ENCODE measurements around the gene NARS2. TPM values are rescaled to one million over a fixed set of nuclear protein-coding genes. Genes with fewer than 3 reads are reported as not detected.
A peak's percentile ranks its signal among the peaks of the same experiment; 100 is the strongest.

The NARS2 gene
- total RNA-seq, result 10 to 100 TPM in 5 of 6 donors, 1 to 10 TPM in 1; 7.7 to 45.1 (median 15.5) TPM

DNA sequence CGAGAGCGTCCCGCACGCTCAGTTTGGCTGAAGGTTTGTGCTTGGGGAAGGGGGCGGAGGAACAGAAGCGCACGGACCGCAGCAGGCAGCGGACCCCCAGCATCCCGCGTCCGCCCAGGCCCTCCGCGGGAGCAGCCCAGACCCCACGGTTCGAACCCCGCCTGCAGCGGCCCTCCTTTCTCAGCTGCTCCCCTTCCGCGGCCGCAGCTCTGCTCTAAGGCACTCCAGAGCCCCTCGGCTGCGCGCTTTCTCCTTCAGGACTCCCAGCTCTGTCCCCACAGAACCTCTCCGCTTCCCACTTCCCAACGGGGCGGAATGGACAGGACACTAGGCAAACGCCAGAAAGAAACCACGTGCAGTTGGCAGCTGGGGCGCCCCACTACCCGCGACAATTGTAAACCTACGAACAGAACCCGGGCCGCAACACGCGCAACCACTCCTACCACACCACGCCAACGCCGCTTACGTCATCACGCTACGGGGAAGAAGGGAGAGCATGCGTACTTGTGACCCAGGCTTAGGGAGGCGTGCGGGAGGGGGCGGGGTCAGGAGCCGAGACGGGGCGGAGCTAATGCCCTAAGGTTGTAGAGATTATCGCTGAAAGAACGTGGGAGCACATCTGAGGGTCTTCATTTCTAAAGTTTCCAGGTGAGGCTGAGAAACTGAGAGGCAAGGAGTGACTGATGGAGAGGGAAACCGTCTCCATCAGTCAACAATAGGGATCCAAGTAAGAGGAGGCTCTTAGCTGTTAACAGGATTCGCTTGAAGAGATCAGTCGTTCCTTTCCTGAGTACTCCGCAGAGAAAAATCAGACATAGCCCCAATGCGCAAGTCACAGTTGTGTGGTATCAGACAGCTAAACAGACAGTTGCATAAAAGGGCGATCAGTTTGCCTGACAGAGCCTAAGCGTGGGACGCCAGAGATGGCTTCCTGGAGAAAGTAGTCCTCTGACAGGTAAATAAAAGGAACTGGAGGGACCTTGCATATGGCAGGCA is at the start of gene NARS2:
Gene NARS2, minus strand, starts transcription at position 479 of the 996 bp plus-strand sequence. Its CDS starts 376 bp downstream, at position 103.
- ATAC-seq (ENCODE audit: low FRiP score in 2 of 2) (peak; percentile 100), DNase-seq (peak; percentile 98 to 99)
- Histone ChIP-seq H3K36me3 (peaks cover 0 to 8% (median under 1%) of the 10 kb centered on the region in 4 donors), H3K9me3 (no peaks in the 10 kb centered on the region), H3K4me1 (peaks cover 5 to 24% (median 16%) of the 10 kb centered on the region in 4 donors), H3K4me3 (peak within 1 kb of the TSS; percentile 75 to 94 (median 90)), H3K27ac (peak within 1 kb of the TSS; percentile 73 to 90 (median 83)), H3K27me3 (no peaks in the 10 kb centered on the region)
- TF ChIP-seq POLR2AphosphoS5 (IDR thresholded peaks at IDR 0.05) (peak; percentile 67 to 94), CTCF (IDR thresholded peaks at IDR 0.05) (no peak), EP300 (IDR thresholded peaks at IDR 0.05) (no peak), POLR2A (IDR thresholded peaks at IDR 0.05) (peak in 2 of 4 donors; percentile 31 to 82)
- 0 to 1% methylated on average over 12 to 53 of the region's 60 CpGs for WGBS, 2 donors

- 78 to 80% methylated on average over 5 of the region's 5 CpGs for WGBS, 2 donors
- no peak overlapping the region for H3K27ac ChIP-seq
Measured at GRCh38 chr11:78622666-78623065, 48.0 kb upstream of the NARS2 start.

GRCh38 chr11:78620159-78620558 is 45.5 kb upstream of the NARS2 start:
- Histone ChIP-seq H3K9me3 (peaks cover 0 to 15% (median 14%) of the 10 kb centered on the region in 4 donors), H3K27me3 (no peaks in the 10 kb centered on the region), H3K36me3 (no peaks in the 10 kb centered on the region), H3K27ac (no peak overlapping the region), H3K4me3 (no peak overlapping the region), H3K4me1 (no peaks in the 10 kb centered on the region)
- no peak for TF ChIP-seq EP300 (IDR thresholded peaks at IDR 0.05)
- TF ChIP-seq POLR2A (IDR thresholded peaks at IDR 0.05), result no peak
- TF ChIP-seq POLR2AphosphoS5 (IDR thresholded peaks at IDR 0.05), result no peak
- TF ChIP-seq CTCF (IDR thresholded peaks at IDR 0.05), result no peak
- DNase-seq (no peak), ATAC-seq (ENCODE audit: low FRiP score in 2 of 2) (no peak)
- WGBS, 2 donors, result 87 to 96% methylated on average over 2 of the region's 2 CpGs

More at GRCh38 chr11:78622666-78623065, 48.0 kb upstream of the NARS2 start:
- no peak for TF ChIP-seq POLR2AphosphoS5 (IDR thresholded peaks at IDR 0.05)
- no peak for TF ChIP-seq POLR2A (IDR thresholded peaks at IDR 0.05)
- no peak for TF ChIP-seq EP300 (IDR thresholded peaks at IDR 0.05)
- no peak for TF ChIP-seq CTCF (IDR thresholded peaks at IDR 0.05)
- ATAC-seq (ENCODE audit: low FRiP score in 2 of 2) (no peak), DNase-seq (no peak)
- H3K4me1 ChIP-seq, result no peaks in the 10 kb centered on the region
- H3K9me3 ChIP-seq, result peaks cover 0 to 15% (median 14%) of the 10 kb centered on the region in 4 donors
- H3K36me3 ChIP-seq, result no peaks in the 10 kb centered on the region
- H3K27me3 ChIP-seq, result no peaks in the 10 kb centered on the region
- H3K4me3 ChIP-seq, result no peak overlapping the region

DNA sequence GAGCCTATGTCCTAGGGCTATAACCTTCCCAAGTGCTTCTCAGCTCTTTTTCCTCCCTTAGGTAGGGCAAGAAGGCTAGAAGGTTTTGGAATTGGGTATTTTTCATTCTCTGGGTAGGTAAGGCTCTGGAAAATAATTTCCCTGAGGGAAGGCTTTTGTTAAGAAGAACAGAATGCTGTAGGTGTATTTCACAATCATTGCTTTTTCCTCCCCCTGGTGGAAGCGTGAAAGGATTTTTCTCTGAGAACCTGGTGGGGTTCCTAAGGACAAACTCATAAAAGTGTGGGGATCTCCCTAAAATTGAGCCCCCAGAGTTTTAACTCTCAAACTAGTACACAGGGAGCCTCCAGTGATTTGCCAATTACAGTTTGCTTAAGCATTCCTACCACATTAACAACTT is 41.1 kb upstream of the NARS2 start:
- WGBS, 2 donors, result 89 to 100% methylated on average over 1 of the region's 1 CpG
- H3K27me3 ChIP-seq, result no peaks in the 10 kb centered on the region
- no peak overlapping the region for H3K4me3 ChIP-seq
- TF ChIP-seq POLR2A (IDR thresholded peaks at IDR 0.05), result no peak
- no peak for TF ChIP-seq EP300 (IDR thresholded peaks at IDR 0.05)
- no peak for TF ChIP-seq POLR2AphosphoS5 (IDR thresholded peaks at IDR 0.05)
- TF ChIP-seq CTCF (IDR thresholded peaks at IDR 0.05), result no peak
- H3K27ac ChIP-seq, result no peak overlapping the region
- peaks cover 0 to 13% (median 12%) of the 10 kb centered on the region in 4 donors for H3K9me3 ChIP-seq
- no peaks in the 10 kb centered on the region for H3K36me3 ChIP-seq
- H3K4me1 ChIP-seq, result no peaks in the 10 kb centered on the region
- no peak for ATAC-seq (ENCODE audit: low FRiP score in 2 of 2)
- DNase-seq, result no peak
